GM18873 (cell line): Measurements from ENCODE around the gene TK1.
"Not testable (repeated sequence)": the region's sequence is repeated elsewhere in the genome, so short reads cannot be mapped to it uniquely, and the experiment has no call there.

Experiments
- ATAC-seq: cut with Tn5 transposase; IDR thresholded peaks from one replicate; pipeline ENCODE4 v1.9.1; 2021; ENCODE audit warnings: mild to moderate bottlenecking, moderate library complexity, moderate number of reproducible peaks; ENCODE audit not compliant: unreplicated experiment, low FRiP score

The TK1 gene

DNA sequence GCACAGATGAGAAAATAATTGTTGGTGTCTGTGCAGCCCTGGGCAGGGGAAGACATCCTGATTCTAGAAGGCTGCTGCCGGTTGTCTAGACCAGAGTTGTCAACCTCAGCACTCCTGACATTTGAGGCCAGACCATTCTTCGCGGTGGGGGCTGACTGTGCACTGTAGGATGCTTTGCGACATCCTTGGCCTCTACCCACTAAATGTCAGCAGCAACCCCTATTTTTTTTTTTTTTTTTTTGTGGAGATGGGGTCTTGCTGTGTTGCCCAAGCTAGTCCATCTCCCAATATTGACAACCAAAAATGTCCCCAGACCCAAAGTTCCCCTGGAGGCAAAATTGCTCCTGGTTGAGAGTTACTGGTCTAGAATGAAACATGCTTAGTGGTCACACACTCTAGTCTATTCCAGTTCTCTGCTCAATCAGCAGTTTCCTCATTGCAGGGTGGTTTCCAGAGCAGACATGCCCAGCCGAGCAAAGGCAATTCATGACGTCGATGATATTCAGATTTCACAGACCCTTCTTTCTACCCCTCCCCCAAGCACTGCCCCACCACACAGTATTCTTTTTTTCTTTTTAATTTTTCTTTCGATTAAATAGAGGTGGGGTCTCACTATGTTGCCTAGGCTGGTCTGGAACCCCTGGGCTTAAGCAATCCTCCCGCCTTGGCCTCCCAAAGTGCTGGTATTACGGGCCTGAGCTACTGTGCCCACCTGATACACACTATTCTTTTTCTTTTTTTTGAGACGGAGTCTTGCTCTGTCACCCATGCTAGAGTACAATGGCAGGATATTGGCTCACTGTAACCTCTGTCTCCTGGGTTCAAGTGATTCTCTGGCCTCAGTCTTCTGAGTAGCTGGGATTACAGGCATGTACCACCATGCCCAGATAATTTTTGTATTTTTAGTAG is 31.7 kb downstream of the TK1 start:
- no peak for ATAC-seq

- no peak for ATAC-seq
These were observed 35.3 kb downstream of the TK1 start for GRCh38 chr17:78151514-78152008.

DNA sequence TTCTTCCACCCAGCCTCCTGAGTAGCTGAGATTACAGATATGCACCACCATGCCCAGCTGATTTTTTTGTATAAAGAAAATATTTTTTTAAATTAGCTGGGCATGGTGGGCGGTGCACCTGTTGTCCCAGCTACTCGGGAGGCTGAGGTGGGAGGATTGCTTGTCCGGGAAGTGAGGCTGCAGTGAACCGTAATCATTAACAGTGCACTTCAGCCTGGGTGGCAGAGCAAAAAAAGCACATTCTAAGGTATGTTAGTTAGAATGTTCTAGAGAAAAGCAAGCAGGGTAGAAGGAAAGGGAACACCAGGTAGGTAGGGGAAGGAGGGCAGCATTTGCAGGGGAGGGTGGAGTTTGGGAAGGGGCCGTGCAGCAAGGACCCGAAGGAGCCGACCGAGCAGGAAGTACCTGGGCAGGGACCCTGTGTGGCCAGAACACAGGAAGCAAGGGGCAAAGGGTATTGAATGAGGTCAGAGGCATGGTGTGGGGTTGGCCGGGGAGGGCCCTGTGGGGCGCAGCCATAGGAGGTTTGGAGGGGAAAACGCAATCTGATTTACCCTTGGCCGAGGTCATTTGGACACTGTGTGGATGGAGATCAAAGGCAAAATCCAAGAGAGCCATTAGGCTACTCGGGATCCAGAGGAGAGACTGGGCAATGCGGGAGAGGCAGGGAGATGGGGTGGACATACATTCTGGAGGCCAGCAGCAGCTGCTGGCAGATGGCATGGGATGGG is 38.4 kb downstream of the TK1 start:
- no peak for ATAC-seq

DNA sequence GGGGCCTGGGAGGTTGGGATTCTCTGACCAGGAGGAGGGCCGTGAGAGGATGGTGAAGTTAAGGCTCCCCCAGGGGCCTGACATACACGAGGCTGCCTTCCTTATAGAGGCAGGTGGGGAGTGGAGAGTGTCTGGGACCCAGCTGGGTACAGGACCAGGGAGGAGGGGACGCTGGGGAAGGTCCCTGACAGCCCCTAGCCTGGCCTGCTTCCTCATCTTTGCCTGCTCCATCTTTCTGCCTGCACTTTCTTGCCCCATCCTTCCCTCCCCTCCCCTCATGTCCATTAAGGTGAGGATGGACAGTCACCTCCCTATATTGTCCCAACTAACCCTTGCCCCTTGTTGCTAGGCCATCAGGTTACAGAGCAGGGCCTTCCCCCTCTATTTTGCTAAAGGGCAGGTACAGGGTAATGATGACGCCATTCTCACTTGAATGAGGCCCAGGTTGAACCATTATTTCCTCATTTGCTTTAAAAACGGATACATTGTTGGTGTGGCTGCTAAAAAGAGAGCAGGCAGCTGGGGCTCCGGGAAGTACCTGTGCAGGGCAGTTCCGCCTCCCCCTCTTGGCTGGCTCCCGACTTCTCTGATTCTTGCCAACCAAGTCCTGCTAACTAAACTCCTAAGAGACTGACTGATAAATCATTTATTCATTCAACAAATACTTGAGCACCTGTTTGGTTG is 39.4 kb downstream of the TK1 start:
- ATAC-seq = peak; percentile 39

DNA sequence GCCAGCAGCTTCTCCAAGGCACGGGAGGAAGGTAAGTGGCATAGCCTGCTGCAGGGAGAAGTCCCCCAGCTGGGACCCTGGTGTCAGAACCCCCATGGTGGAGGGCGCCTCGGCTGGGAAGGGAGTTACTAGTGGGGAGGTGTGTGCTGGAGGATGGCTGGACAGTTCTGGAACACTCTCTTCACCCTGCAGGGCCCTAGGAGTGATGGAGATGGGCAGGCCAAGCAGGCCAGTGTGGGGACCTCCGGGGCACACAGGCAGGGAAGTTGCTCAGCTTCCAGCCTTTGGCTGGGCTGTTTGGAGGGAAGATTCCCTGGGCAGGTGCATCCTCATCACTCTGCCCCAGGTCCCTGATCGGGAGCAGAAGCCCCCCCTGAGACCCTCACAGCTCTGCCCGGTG is 40.0 kb downstream of the TK1 start:
- no peak for ATAC-seq

- ATAC-seq = no peak
These were observed 40.4 kb downstream of the TK1 start for GRCh38 chr17:78146471-78146869.

- no peak for ATAC-seq
These were observed 41.9 kb downstream of the TK1 start for GRCh38 chr17:78144736-78145641.

- ATAC-seq = no peak
These were observed 42.6 kb downstream of the TK1 start for GRCh38 chr17:78144147-78144719.

- no peak for ATAC-seq
These were observed 43.4 kb downstream of the TK1 start for GRCh38 chr17:78143214-78144146.

- no peak for ATAC-seq
These were observed 44.6 kb downstream of the TK1 start for GRCh38 chr17:78142119-78142861.

DNA sequence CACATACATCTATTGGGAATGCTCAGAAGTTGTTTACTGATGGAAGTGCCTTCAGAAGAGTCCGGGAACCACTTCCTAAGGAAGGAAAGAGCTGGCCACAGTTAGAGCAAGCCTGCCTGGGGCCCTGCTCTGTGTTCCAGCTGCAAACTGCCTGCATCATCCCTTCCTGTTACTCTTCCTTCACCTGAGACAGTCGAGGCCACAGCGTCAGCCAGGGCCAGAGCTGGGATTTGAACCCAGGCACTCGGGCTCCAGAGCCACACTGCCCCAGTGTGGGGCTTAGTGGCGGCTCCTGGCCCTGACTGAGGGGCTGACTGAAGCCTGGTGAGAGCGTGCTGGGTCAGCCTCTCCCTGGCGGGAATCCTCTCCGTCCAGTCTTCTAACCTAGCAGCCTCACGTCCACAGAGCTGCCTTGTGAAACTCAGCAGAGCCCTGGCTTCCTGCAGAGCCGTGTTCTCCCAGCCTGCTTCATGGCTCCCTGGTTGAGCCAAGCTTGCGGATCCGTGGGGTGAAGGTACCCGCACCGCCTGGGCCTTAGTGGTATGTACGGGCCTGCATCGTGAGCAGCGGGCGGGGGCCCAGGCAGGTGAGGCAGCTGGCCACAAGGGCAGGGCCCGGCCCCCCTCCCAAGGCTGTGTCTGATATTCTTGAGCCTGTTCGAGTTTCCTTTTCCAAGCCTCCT is 45.3 kb downstream of the TK1 start:
- no peak for ATAC-seq

DNA sequence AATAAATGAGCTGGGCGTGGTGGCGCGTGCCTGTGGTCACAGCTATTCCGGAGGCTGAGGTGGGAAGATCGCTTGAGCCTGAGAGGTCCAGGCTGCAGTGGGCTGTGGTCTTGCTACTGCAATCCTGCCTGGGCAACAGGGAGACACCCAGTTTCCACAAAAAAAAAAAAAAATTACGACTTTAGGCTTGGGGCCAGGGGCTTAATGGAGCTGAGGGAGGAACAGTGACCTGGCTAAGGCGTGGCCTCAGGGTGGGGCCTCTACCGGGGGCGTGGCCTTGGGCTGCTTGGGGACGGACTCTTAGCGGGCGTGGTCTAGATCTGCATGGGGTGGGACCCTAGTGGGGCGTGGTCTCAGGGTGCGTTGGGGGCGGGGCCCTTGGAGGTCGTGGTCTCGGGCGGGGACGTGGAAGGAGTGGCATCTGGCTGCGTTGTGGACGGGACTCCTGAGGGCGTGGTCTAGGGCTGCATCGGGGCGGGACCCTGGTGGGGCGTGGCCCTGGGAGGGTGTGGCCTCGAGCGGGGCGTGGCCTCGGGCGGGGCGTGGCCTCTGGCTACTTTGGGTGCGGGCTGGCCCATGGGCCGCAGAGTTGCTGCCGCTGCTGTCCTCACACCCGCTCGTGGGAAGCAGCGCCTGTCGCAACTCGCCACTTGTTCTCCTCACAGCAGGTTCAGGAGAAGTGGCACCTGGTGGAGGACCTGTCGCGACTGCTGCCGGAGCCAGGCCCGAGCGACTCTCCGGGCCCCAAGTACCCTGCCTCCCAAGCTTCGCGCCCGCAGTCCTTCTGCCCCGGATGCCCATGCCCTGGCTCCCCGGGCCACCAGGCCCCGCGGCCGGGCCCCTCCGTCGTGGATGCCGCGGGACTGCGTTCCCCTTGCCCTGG is 46.4 kb downstream of the TK1 start:
- ATAC-seq = peak; percentile 60

DNA sequence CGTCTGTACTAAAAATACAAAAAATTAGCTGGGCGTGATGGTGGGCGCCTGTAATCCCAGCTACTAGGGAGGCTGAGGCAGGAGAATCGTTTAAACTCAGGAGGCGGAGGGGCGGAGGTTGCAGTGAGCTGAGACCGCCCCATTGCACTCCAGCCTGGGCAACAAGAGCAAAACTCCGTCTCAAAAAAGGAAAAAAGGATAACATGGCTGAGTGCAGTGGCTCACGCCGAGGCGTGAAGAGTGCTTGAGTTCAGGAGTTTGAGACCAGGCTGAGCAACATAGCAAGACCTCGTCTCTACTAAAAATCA is 47.0 kb downstream of the TK1 start:
- ATAC-seq = not testable (repeated sequence)

- no peak for ATAC-seq
These were observed 48.4 kb downstream of the TK1 start for GRCh38 chr17:78138204-78139060.

DNA sequence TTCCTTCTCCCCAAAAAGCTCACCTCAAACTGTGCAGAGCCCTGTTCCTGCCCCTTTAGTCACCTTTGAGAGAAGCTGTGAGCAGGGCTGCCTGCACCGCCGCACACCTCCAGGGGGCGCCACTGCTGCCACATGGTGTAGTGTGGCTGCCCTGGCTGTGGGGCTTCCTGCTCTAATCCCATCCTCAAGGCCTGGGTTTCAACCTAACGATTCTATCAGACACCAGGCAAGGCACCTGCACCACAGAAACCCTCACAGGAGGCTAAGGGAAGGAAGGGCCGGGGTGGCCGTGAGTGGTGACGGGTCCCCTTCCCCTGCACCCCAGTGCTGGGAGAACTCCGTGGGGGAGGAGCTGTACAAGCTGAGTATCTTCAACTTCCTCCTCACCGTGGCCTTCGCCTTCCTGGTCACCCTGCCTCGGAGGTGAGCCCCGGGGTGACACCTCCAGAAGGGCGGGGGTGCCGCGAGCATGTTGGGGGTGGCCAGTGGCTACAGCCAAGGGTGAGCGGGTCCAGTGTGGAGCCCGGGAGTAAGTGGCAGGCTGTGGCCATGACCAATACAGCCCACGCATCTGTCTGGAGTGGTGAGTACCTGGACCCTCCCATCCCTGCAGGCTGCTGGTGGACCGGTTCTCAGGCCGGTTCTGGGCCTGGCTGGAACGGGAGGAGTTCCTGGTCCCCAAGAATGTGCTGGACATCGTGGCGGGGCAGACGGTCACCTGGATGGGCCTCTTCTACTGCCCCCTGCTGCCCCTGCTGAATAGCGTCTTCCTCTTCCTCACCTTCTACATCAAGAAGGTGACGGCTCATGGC is 49.3 kb downstream of the TK1 start:
- no peak for ATAC-seq
